Lower leg skin (tissue), 3 donors: Measurements from ENCODE around the gene TMEM181.

Experiments
- POLR2A ChIP-seq, 2 donors: fragments of 450-650 bp; IDR thresholded peaks; one replicate each; pipeline ENCODE4 v1.6.1; 2016 to 2017; ENCODE audit warnings: antibody characterized with exemption in 2 of 2, mild to moderate bottlenecking in 1 of 2, moderate library complexity in 1 of 2
- TF ChIP-seq, protein P1 (sequence below), 3 donors: fragments of 450-650 bp; IDR thresholded peaks; one replicate each; pipeline ENCODE4 v1.5.1; 2016; ENCODE audit warnings: antibody characterized with exemption in 3 of 3, mild to moderate bottlenecking in 3 of 3, moderate library complexity in 2 of 3

DNA sequence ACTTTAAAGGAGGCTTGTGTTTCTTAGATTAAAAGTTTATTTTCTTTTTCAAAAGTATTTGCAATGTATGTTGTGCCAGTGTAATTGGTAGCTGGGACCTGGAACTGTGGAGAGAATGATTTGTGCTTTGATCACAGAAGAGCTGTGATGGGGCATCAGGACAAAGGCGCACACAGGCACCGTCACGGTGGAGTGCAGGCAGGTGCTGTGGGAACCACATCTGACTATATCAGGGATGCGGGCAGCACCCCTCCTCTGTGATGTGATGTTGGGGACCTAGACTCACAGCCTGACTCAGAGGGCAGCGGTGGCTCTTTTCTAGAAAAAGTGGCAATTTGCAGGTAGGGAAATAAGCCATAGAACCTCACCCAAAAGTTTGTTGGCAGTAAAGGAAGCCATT lies 124.4 kb downstream of the TMEM181 start:
- TF ChIP-seq, protein P1, sequence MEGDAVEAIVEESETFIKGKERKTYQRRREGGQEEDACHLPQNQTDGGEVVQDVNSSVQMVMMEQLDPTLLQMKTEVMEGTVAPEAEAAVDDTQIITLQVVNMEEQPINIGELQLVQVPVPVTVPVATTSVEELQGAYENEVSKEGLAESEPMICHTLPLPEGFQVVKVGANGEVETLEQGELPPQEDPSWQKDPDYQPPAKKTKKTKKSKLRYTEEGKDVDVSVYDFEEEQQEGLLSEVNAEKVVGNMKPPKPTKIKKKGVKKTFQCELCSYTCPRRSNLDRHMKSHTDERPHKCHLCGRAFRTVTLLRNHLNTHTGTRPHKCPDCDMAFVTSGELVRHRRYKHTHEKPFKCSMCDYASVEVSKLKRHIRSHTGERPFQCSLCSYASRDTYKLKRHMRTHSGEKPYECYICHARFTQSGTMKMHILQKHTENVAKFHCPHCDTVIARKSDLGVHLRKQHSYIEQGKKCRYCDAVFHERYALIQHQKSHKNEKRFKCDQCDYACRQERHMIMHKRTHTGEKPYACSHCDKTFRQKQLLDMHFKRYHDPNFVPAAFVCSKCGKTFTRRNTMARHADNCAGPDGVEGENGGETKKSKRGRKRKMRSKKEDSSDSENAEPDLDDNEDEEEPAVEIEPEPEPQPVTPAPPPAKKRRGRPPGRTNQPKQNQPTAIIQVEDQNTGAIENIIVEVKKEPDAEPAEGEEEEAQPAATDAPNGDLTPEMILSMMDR (IDR thresholded peaks at IDR 0.05): no peak
- TF ChIP-seq POLR2A (IDR thresholded peaks at IDR 0.05): no peak
